NOMO-1 treated with dmso at 0.1 percent for 144 hours (cell line): ENCODE results near the gene AIFM3.
A peak's percentile ranks its signal among the peaks of the same experiment; 100 is the strongest.
"Not testable (repeated sequence)": the region's sequence is repeated elsewhere in the genome, so short reads cannot be mapped to it uniquely, and the experiment has no call there.

Source experiments
- DNase-seq: peaks from one replicate; lab custom pipeline; 2025; ENCODE audit not compliant: unreplicated experiment; lab: John Stamatoyannopoulos, UW

AIFM3 gene

GRCh38 chr22:20957683-20958431 is 9.2 kb upstream of the AIFM3 start:
- peak; percentile 29 for DNase-seq

GRCh38 chr22:20959578-20960461 is 7.2 kb upstream of the AIFM3 start:
- no peak for DNase-seq

- DNase-seq, result no peak
Observed at GRCh38 chr22:20960609-20961008, 6.4 kb upstream of the AIFM3 start.

- no peak for DNase-seq
Observed at GRCh38 chr22:20962491-20962945, 4.5 kb upstream of the AIFM3 start.

GRCh38 chr22:20963201-20964052 is 3.6 kb upstream of the AIFM3 start:
- DNase-seq, result no peak

GRCh38 chr22:20964090-20964798 is 2.8 kb upstream of the AIFM3 start:
- DNase-seq, result no peak

- no peak for DNase-seq
Observed at GRCh38 chr22:20964799-20965103, 2.3 kb upstream of the AIFM3 start.

- no peak for DNase-seq
Observed at GRCh38 chr22:20965104-20965887, 1.8 kb upstream of the AIFM3 start.

- DNase-seq, result no peak
Observed at GRCh38 chr22:20965888-20966855, 883 bp upstream of the AIFM3 start.

GRCh38 chr22:20967697-20968211 is 699 bp downstream of the AIFM3 start:
- no peak for DNase-seq

- peak; percentile 40 for DNase-seq
Observed at GRCh38 chr22:20968281-20968977, 1.4 kb downstream of the AIFM3 start.

GRCh38 chr22:20970939-20971657 is 4.0 kb downstream of the AIFM3 start:
- DNase-seq, result no peak

GRCh38 chr22:20972014-20972694 is 5.1 kb downstream of the AIFM3 start:
- not testable (repeated sequence) for DNase-seq

GRCh38 chr22:20972933-20973577 is 6.0 kb downstream of the AIFM3 start:
- no peak for DNase-seq

GRCh38 chr22:20973634-20974286 is 6.7 kb downstream of the AIFM3 start:
- DNase-seq, result no peak
